T-cell (primary cell): ENCODE results near the gene NEXN. TPM values are rescaled to one million over a fixed set of nuclear protein-coding genes. Genes with fewer than 3 reads are reported as not detected.

Experiments used
- ATAC-seq, 4 experiments: fragments of 200-7000 bp in 3 of 4; fragments of 150-1000 bp in 1 of 4; cut with Tn5 transposase; replicated peaks in 1 of 4; 1 replicate in 3 of 4; 2 replicates in 1 of 4; pipeline ENCODE4 v1.10.0; 2021; ENCODE audit warnings: moderate library complexity in 3 of 4, mild to moderate bottlenecking in 2 of 4, moderate number of reproducible peaks in 1 of 4
- CTCF ChIA-PET, 2 donors: fragments of 300-600 bp; sonication (Branson Sonifier 250); formaldehyde crosslinking; loops; one replicate each; lab custom pipeline; 2022; ENCODE audit warnings: antibody characterized with exemption in 2 of 2; lab: Charles Lee
- POLR2A ChIA-PET, 2 donors: fragments of 300-600 bp; sonication (Branson Sonifier 250); formaldehyde crosslinking; loops; one replicate each; lab custom pipeline; 2022; ENCODE audit warnings: antibody characterized with exemption in 2 of 2; lab: Charles Lee
- DNase-seq, 35 experiments: peaks; one replicate each; pipeline versions ENCODE4 v3.0.0 to v3.0.0-alpha.2; 2013 to 2023
- H3K27ac ChIP-seq: one replicate; pipeline ENCODE4 v1.5.1; 2013; ENCODE audit warnings: low read length
- H3K27me3 ChIP-seq, 2 experiments: replicated peaks in 1 of 2; 1 replicate in 1 of 2; 2 replicates in 1 of 2; pipeline versions ENCODE4 v1.6.1 to v1.7.0; 2013; ENCODE audit warnings: low read length in 1 of 2, mixed read lengths in 1 of 2; ENCODE audit not compliant: control insufficient read depth in 2 of 2, insufficient read depth in 2 of 2; ENCODE audit errors: extremely low read depth in 1 of 2
- H3K36me3 ChIP-seq, 2 donors: 1 replicate in 1 of 2; 2 replicates in 1 of 2; pipeline versions ENCODE4 v1.6.1 to v1.7.0; 2013; ENCODE audit warnings: low read length in 1 of 2; ENCODE audit not compliant: control insufficient read depth in 2 of 2, insufficient read depth in 1 of 2; ENCODE audit errors: extremely low read depth in 1 of 2
- H3K4me1 ChIP-seq, 2 experiments: 1 replicate in 1 of 2; 2 replicates in 1 of 2; pipeline versions ENCODE4 v1.6.1 to v1.7.0; 2013; ENCODE audit warnings: low read length in 2 of 2, mixed read lengths in 1 of 2; ENCODE audit not compliant: insufficient read depth in 2 of 2, control insufficient read depth in 1 of 2; ENCODE audit errors: extremely low read depth in 1 of 2
- H3K4me3 ChIP-seq, 2 donors: 1 replicate in 1 of 2; 2 replicates in 1 of 2; pipeline versions ENCODE4 v1.5.1 to v1.7.0; 2013; ENCODE audit warnings: mild to moderate bottlenecking in 2 of 2, low read length in 1 of 2, moderate library complexity in 1 of 2; ENCODE audit not compliant: control insufficient read depth in 1 of 2; ENCODE audit errors: extremely low read depth in 1 of 2
- H3K9me3 ChIP-seq: 2 replicates; pipeline ENCODE4 v1.7.0; 2013
- H3K27ac Mint-ChIP-seq, 2 donors: one replicate each; pipeline ENCODE4 v1.8.0; 2020 to 2021; ENCODE audit warnings: mild to moderate bottlenecking in 2 of 2, mixed read lengths in 2 of 2
- H3K27me3 Mint-ChIP-seq, 2 donors: one replicate each; pipeline ENCODE4 v1.8.0; 2021 to 2022; ENCODE audit warnings: mixed read lengths in 2 of 2
- H3K36me3 Mint-ChIP-seq: one replicate; pipeline ENCODE4 v1.8.0; 2021; ENCODE audit warnings: mixed read lengths
- H3K4me1 Mint-ChIP-seq, 3 donors: one replicate each; pipeline ENCODE4 v1.8.0; 2020 to 2022; ENCODE audit warnings: mixed read lengths in 3 of 3, mild to moderate bottlenecking in 1 of 3
- H3K4me3 Mint-ChIP-seq, 3 donors: one replicate each; pipeline ENCODE4 v1.8.0; 2020 to 2022; ENCODE audit warnings: mild to moderate bottlenecking in 3 of 3, mixed read lengths in 3 of 3, moderate library complexity in 3 of 3
- H3K9me3 Mint-ChIP-seq, 3 donors: one replicate each; pipeline ENCODE4 v1.8.0; 2020 to 2022; ENCODE audit warnings: mixed read lengths in 3 of 3
- WGBS: methylation state at CpG from one replicate; pipeline ENCODE4 v1.1.5; 2013; ENCODE audit warnings: missing lambda C conversion rate; ENCODE audit not compliant: insufficient coverage; 5-methylcytosine and 5-hydroxymethylcytosine counted together
- total RNA-seq, 35 experiments: library from RNA in 6 of 35; stranded (reverse) in 6 of 35; fragments of 120-200 nt in 1 of 35; gene quantifications; one replicate each; pipeline versions ENCODE4 v1.2.1 to v1.2.4 and lab custom pipeline; 2013 to 2026

NEXN gene
- total RNA-seq, 5 donors from 2014 or later (not counting 1 experiment from before 2014, with no cell fraction given): 0.26 to 0.50 (median 0.35) TPM

DNA sequence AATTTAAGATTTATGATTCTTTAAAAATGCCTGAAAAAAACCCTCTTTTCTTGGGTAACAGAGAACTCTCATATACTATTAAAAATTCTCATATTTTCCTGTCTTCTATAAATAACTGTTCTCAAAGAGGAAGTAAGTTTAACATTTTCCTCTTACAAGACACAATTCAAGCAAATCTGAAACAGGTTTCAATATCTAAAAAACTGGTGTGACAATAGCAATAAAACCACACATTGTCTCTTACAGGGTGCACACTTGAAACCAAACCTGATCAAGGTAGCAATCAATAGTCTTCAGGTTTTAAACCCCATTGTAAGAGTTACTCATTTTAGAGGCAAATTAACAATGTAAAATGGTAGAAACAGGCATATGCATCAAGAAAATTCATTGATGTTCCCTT, 62.4 kb downstream of the NEXN start:
- no peaks in the 10 kb centered on the region for H3K9me3 ChIP-seq
- no peak overlapping the region for H3K27ac ChIP-seq
- ChIA-PET POLR2A (interaction anchor here in 1 of 2 donors (1.3 kb wide), 1 partner anchor 26 kb away, joined by 7 read pairs; no protein-coding TSS in a partner anchor), CTCF (interaction anchor here in 1 of 2 donors (0.6 kb wide), 2 partner anchors 12 to 62 kb away, joined by 3 to 4 read pairs; no protein-coding TSS in a partner anchor)
- Mint-ChIP-seq H3K9me3 (no peaks in the 10 kb centered on the region), H3K27me3 (no peaks in the 10 kb centered on the region), H3K27ac (no peak overlapping the region), H3K4me3 (no peak overlapping the region), H3K36me3 (peaks cover 51% of the 10 kb centered on the region), H3K4me1 (peaks cover 32% of the 10 kb centered on the region in 3 donors)
- H3K27me3 ChIP-seq: no peaks in the 10 kb centered on the region
- no peak overlapping the region for H3K4me3 ChIP-seq
- peaks cover 6 to 80% of the 10 kb centered on the region in 2 donors for H3K36me3 ChIP-seq
- DNase-seq (no peak), ATAC-seq (no peak)
- H3K4me1 ChIP-seq: peaks cover 0 to 2% of the 10 kb centered on the region in 2 experiments

DNA sequence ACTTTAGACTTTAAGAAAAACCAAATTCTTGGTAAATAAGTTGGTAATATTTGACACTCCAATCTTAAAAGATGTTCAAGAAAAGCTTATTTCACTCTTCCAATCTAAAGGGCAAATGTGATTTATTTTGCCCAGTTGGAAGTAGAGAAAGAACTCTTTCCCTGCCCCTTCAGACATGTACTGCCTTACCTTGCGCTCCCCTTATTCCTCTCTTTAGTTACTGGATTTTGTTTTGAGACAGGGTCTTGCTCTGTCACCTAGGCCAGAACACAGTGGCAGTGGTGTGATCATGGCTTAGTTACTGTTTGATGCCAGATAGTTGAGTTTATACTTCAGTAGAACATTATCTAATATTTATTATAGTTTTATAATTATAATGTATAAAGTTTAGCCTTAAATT, 62.9 kb downstream of the NEXN start:
- ATAC-seq (no peak), DNase-seq (no peak)
- Mint-ChIP-seq H3K36me3 (peaks cover 51% of the 10 kb centered on the region), H3K4me1 (peaks cover 32% of the 10 kb centered on the region in 3 donors), H3K27me3 (no peaks in the 10 kb centered on the region), H3K27ac (peak overlapping the region; percentile 39 to 62), H3K9me3 (no peaks in the 10 kb centered on the region), H3K4me3 (no peak overlapping the region)
- no peak overlapping the region for H3K4me3 ChIP-seq
- CTCF ChIA-PET: interaction anchor here in 1 of 2 donors (0.5 to 0.6 kb wide), 3 partner anchors 11 to 61 kb away, joined by 3 to 4 read pairs (median 3); no protein-coding TSS in a partner anchor
- H3K27me3 ChIP-seq: no peaks in the 10 kb centered on the region
- WGBS: no CpG with 5 or more reads among the region's 1 CpG
- POLR2A ChIA-PET: interaction anchor here in 1 of 2 donors (1.3 kb wide), 1 partner anchor 26 kb away, joined by 7 read pairs; no protein-coding TSS in a partner anchor
- H3K36me3 ChIP-seq: peaks cover 6 to 82% of the 10 kb centered on the region in 2 donors
- peaks cover 0 to 2% of the 10 kb centered on the region in 2 experiments for H3K4me1 ChIP-seq
- no peaks in the 10 kb centered on the region for H3K9me3 ChIP-seq
- H3K27ac ChIP-seq: no peak overlapping the region

DNA sequence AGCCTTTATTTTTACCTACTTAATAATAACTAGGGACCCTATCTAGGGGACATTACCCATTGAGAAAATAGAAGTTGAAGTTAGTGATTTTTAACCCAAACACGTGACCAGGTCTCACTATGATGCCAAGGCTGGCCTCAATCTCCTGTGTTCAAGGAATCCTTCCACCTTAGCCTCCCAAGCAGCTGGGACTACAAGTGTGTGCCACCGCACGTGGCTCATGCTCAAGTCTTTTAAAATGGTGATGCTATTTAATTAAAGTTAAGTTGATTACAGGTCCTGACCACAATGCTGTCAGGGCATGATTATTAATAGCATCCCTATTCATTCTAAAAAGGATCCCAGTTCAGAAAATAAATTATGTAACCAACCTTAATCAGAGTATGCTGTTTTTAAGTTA, 65.5 kb downstream of the NEXN start:
- Mint-ChIP-seq H3K4me1 (peaks cover 23 to 29% (median 26%) of the 10 kb centered on the region in 3 donors), H3K27me3 (no peaks in the 10 kb centered on the region), H3K27ac (no peak overlapping the region), H3K36me3 (peaks cover 46% of the 10 kb centered on the region), H3K9me3 (no peaks in the 10 kb centered on the region), H3K4me3 (no peak overlapping the region)
- CTCF ChIA-PET: no interaction called here
- no peaks in the 10 kb centered on the region for H3K27me3 ChIP-seq
- no peaks in the 10 kb centered on the region for H3K9me3 ChIP-seq
- H3K36me3 ChIP-seq: peaks cover 6 to 84% of the 10 kb centered on the region in 2 donors
- DNase-seq: no peak
- H3K4me1 ChIP-seq: peaks cover 0 to 2% of the 10 kb centered on the region in 2 experiments
- no peak overlapping the region for H3K27ac ChIP-seq
- H3K4me3 ChIP-seq: no peak overlapping the region
- no CpG with 5 or more reads among the region's 3 CpGs for WGBS
- ATAC-seq: no peak
- POLR2A ChIA-PET: interaction anchor here (0.6 to 0.7 kb wide), 2 partner anchors 23 to 25 kb away, joined by 3 to 4 read pairs; partner anchors contain the start of gene FUBP1 (in 1 of the 2)

DNA sequence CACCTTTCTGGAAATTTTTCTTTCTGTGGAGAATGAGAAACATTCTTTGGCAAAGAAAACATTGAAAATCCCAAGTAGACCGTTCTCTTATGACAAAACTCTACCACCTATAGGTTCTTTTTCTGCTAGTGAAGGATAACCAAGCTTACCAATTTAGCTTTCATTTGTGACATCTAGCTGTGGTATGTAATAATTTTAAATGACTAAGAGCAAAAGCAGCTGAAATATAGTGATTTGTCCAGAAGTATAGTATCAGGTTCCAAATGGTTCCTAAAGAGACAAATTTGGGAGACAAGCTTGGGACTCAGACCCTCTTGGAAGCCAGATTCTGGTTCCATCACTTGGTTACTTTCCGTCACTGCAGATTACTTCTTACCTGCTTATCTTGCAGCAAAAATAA, 66.1 kb downstream of the NEXN start:
- H3K9me3 Mint-ChIP-seq: no peaks in the 10 kb centered on the region
- CTCF ChIA-PET: interaction anchor here in 1 of 2 donors (0.9 kb wide), 1 partner anchor 97 kb away, joined by 3 read pairs; no protein-coding TSS in a partner anchor
- no peak overlapping the region for H3K4me3 ChIP-seq
- POLR2A ChIA-PET: interaction anchor here (0.6 to 0.7 kb wide), 4 partner anchors 18 to 95 kb away, joined by 3 to 4 read pairs (median 3); partner anchors contain the start of gene FUBP1 (in 1 of the 2)
- no peaks in the 10 kb centered on the region for H3K4me1 ChIP-seq
- H3K4me1 Mint-ChIP-seq: peaks cover 22 to 28% (median 26%) of the 10 kb centered on the region in 3 donors
- no peaks in the 10 kb centered on the region for H3K27me3 ChIP-seq
- peaks cover 6 to 85% of the 10 kb centered on the region in 2 donors for H3K36me3 ChIP-seq
- H3K27ac ChIP-seq: no peak overlapping the region
- no peaks in the 10 kb centered on the region for H3K27me3 Mint-ChIP-seq
- H3K27ac Mint-ChIP-seq: no peak overlapping the region
- DNase-seq (no peak), ATAC-seq (no peak)
- peaks cover 50% of the 10 kb centered on the region for H3K36me3 Mint-ChIP-seq
- no peak overlapping the region for H3K4me3 Mint-ChIP-seq
- H3K9me3 ChIP-seq: no peaks in the 10 kb centered on the region
- no CpG with 5 or more reads among the region's 2 CpGs for WGBS

DNA sequence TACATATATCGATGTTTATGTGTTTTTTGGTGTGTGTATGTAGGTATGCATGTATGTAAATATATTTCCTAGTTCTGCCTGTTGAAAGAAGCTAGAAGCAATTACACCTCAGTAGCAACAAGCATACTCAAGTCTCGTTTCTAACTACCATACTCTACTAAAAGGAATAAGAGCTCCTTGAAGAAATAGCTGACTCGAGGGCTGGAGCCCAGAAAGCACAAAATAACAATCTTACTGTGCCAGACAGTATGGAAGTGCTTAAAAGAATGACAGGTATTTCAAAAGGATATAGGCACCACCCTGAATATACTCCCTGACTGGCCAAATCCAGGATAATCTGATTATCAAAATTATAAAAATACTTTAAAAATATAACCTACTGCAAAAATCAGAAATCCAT, 67.3 kb downstream of the NEXN start:
- H3K4me1 ChIP-seq: no peaks in the 10 kb centered on the region
- H3K9me3 ChIP-seq: no peaks in the 10 kb centered on the region
- ATAC-seq (no peak), DNase-seq (no peak)
- Mint-ChIP-seq H3K27ac (no peak overlapping the region), H3K4me1 (peaks cover 23 to 28% (median 25%) of the 10 kb centered on the region in 3 donors), H3K36me3 (peaks cover 62% of the 10 kb centered on the region), H3K4me3 (no peak overlapping the region), H3K9me3 (no peaks in the 10 kb centered on the region), H3K27me3 (no peaks in the 10 kb centered on the region)
- no peaks in the 10 kb centered on the region for H3K27me3 ChIP-seq
- peaks cover 6 to 86% of the 10 kb centered on the region in 2 donors for H3K36me3 ChIP-seq
- no CpG with 5 or more reads among the region's 3 CpGs for WGBS
- no peak overlapping the region for H3K4me3 ChIP-seq
- POLR2A ChIA-PET: interaction anchor here in 1 of 2 donors (1.4 to 1.5 kb wide), 2 partner anchors 9 to 49 kb away, joined by 4 to 10 read pairs; partner anchors contain the start of gene DNAJB4
- CTCF ChIA-PET: interaction anchor here in 1 of 2 donors (0.9 to 1.1 kb wide), 2 partner anchors 49 to 98 kb away, joined by 3 read pairs; partner anchors contain the start of gene DNAJB4
- no peak overlapping the region for H3K27ac ChIP-seq

DNA sequence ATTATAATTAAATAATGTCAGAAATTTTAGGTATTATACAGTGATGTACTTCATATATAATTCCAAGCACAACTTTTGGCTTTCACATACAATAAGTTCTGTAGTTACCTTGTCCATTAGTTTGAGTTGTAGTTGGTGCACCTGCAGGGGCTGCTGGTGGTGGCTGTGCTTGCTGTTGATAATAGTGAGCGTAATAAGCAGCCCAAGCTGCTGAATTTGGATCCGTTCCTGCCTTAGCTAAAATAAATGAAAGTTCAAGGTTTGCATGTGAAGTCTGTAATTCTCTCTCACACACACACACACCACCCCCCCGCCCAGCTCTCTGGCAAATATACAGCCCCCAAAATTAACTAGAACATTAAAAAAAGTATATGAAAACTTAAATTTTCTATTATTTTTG, 68.0 kb downstream of the NEXN start:
- ChIA-PET POLR2A (interaction anchor here (0.5 to 1.5 kb wide), 6 partner anchors 9 to 48 kb away, joined by 3 to 10 read pairs (median 6); partner anchors contain the start of gene DNAJB4 (in 1 of the 2)), CTCF (interaction anchor here (0.6 to 1.1 kb wide), 4 partner anchors 15 to 780 kb away, joined by 3 to 4 read pairs (median 3); partner anchors contain the start of gene DNAJB4 (in 1 of the 2))
- DNase-seq (no peak), ATAC-seq (no peak)
- peaks cover 65% of the 10 kb centered on the region for H3K36me3 Mint-ChIP-seq
- no peaks in the 10 kb centered on the region for H3K4me1 ChIP-seq
- H3K36me3 ChIP-seq: peaks cover 9 to 90% of the 10 kb centered on the region in 2 donors
- H3K27me3 Mint-ChIP-seq: no peaks in the 10 kb centered on the region
- no peak overlapping the region for H3K27ac Mint-ChIP-seq
- no peak overlapping the region for H3K4me3 Mint-ChIP-seq
- H3K9me3 ChIP-seq: no peaks in the 10 kb centered on the region
- no peak overlapping the region for H3K4me3 ChIP-seq
- no peak overlapping the region for H3K27ac ChIP-seq
- H3K9me3 Mint-ChIP-seq: no peaks in the 10 kb centered on the region
- WGBS: no CpG with 5 or more reads among the region's 3 CpGs
- no peaks in the 10 kb centered on the region for H3K27me3 ChIP-seq
- H3K4me1 Mint-ChIP-seq: peaks cover 22 to 31% (median 23%) of the 10 kb centered on the region in 3 donors
